HG02623 (cell line): ENCODE results near the gene DPH7.
A peak's percentile ranks its signal among the peaks of the same experiment; 100 is the strongest.
"Not testable (repeated sequence)": the region's sequence is repeated elsewhere in the genome, so short reads cannot be mapped to it uniquely, and the experiment has no call there.

ENCODE experiments used
- ATAC-seq: cut with Tn5 transposase; IDR thresholded peaks from one replicate; pipeline ENCODE4 v1.9.1; 2021; ENCODE audit warnings: moderate library complexity; ENCODE audit not compliant: unreplicated experiment

The DPH7 gene

DNA sequence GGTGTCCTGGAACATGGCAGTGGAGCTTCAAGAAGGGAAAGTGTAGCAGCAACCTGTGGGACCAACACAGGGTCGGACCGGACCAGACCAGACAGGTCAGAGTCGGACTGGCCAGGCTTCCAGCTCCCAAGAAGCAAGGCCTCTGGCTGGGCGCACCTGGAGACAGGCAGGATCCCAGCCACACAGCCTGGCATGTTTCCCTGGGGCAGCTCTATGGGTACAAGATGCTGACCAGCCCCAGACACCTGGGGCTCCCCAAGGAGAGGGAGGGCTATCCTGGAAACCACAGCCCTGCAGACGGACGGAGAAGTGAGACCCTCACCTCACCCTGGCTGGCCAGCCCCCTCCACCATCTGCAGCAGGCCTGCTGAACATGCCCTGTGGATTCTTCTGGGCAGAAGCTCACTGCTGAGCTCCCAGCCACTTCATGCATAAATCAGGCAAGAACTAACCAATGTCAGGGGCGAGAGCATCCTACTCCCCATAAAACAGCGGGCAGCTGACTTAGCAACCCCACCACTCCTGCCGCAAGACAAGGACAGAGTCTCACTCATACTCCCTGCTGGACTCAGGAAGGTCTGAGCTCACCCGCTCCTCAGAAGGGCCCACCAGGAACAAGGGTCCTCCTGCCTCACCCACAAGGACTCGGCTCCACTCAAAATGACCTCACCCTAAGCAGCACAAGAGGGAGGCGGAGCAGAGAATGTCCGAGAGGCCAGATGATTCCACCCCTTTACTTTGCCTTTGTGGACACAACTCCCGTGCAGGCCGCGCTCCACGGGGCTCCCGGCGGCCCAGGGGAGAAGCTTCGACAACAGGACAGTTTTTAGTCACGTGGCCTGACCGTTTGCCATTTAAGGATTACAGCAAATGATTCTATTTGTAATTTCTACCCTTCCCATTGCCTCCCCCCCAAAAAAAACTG is 2.9 kb upstream of the DPH7 start:
- no peak for ATAC-seq

GRCh38 chr9:137580954-137581322 is 2.2 kb upstream of the DPH7 start:
- ATAC-seq: no peak

- no peak for ATAC-seq
These were observed 1.7 kb upstream of the DPH7 start for GRCh38 chr9:137580209-137580953.

DNA sequence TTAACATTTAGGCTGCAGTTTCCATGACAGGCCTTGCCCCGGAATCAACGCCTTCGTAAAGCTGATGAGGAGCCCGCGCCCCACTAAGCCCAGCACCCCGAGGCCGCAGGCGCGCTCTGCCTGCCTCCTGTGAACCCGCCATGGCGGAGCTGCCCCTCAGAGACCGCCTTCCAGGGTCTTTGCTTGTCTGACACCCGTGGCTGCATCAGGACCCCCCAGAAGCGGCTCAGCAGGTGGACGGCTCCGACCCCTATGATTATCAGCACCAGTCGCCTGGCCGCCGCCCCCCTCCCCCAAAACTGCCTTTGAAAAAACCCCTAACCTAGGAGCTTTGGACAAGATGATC is 507 bp upstream of the DPH7 start:
- no peak for ATAC-seq

DNA sequence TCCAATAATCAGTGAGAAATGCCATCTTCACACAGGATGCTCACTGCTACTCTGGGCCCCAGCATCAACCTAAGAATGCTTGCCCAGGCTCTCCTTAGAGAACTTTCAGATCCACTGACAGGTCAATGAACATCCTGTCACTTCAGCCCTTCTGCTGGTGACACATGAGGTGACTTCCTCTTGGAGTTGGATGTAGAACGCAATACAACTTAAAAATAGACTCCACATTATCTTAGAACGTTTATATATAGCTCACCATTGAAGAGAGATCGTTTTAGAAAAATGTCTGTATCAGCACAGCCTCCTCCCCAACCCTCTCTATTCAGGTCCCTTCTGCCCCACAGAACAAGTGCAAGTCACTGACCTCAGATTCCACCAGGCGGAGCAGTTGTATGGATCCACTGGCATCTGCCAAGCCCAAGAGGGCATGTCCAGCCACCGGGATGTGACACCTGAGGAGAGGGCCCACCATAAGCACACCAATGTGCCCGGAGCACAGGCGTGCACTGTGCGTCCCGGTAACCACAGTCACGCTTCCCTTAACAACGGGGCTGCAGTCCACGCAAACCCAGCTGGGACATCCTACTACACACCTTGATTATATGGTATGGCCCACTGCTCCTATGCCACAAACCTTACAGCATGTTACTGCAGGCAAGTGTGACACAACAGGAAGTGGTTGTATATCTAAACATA is 2.9 kb downstream of the DPH7 start:
- no peak for ATAC-seq

DNA sequence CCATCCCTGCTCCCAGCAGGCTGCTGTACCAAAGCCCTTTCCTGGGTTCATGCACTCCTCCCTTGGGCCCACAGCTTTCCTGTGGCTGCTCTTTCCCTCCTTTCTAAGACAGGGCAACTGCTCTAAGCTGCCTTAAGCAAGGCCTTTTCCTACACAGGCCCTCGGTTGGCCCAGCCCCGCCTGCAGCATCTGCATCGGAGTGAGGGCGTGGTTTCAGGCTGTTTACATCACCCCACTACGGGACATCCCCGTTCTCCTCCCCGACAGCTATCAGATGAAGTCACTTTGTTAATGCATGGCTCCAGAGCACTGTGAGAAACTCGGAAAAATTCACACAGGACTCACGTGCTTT is 3.4 kb downstream of the DPH7 start:
- no peak for ATAC-seq

- no peak for ATAC-seq
These were observed 4.5 kb downstream of the DPH7 start for GRCh38 chr9:137574192-137574591.

DNA sequence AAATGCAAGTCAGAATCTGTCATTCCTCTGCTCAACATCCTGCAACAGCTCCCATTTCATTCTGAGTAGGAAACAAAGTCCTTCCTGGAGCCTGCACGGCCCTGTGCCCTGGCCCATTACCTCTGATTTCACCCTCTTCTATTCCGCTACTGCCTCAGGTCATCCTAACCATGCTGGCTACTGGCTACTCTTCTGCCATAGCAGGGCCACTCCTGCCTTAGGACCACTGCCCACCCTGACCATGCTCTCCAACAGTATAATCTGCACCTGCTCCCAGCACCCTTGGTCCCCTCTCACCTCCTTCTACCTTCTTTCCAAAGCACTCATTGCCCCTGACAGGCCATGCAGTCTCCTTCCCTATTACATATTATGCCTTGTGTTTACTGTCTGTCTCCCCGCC is 8.2 kb downstream of the DPH7 start:
- ATAC-seq: no peak

DNA sequence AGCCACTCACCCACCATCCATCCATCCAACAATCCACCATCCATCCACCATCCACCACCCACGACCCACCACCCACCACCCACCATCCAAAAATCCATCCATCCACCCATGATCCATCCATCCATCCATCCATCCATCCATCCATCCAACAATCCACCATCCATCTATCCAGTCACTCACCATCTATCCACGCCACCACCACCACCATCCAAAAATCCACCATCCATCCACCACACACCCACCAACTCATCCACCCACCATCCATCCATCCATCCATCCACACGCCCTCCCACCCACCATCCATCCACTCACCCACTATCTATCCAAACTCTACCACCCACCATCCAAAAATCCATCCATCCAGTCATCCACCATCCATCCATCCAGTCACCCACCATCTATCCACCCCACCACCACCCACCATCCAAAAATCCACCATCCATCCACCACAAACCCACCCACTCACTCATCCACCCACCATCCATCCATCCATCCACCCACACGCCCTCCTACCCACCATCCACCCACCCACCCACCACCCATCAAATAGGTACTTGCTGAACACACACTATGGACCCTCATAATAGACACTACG is 9.0 kb downstream of the DPH7 start:
- no peak for ATAC-seq

DNA sequence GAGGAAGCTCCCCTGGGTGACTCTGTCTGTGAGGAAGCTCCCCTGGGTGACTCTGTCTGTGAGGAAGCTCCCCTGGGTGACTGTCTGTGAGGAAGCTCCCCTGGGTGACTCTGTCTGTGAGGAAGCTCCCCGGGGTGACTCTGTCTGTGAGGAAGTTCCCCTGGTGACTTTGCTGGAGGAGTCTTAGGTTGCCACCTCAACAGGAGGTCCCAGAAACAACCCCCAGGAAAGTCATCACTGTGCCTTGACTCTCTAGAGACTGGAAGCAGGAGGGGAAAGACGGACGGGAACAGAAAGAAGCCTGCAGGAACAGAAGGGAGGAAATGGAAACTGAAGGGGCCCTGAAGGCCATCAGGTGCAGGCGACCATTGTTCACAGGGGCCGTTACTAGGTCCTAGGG is 10.3 kb downstream of the DPH7 start:
- not testable (repeated sequence) for ATAC-seq

- ATAC-seq: no peak
These were observed 13.8 kb downstream of the DPH7 start for GRCh38 chr9:137564817-137565411.

DNA sequence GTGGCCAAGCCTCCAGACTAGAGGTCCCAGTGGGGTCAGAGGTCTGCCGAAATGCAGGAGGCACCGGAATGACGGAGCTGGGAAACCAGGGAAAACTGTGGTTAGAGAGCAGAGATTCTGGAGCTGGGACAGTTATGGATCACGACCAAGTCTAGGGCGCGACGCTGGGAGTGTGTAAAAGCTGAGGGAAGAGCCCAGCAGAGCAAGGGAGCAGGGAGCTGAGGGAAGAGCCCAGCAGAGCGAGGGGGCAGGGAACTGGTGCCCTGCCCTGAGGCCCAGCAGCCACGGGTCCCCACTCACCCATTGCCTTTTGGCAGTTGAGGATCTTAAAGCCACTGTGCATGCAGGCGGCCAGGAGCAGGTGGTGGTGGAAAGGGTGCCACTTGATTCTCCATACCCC is 14.6 kb downstream of the DPH7 start:
- ATAC-seq: no peak

GRCh38 chr9:137558127-137558526 is 20.6 kb downstream of the DPH7 start:
- no peak for ATAC-seq

- ATAC-seq: no peak
These were observed 22.5 kb downstream of the DPH7 start for GRCh38 chr9:137556069-137556838.

DNA sequence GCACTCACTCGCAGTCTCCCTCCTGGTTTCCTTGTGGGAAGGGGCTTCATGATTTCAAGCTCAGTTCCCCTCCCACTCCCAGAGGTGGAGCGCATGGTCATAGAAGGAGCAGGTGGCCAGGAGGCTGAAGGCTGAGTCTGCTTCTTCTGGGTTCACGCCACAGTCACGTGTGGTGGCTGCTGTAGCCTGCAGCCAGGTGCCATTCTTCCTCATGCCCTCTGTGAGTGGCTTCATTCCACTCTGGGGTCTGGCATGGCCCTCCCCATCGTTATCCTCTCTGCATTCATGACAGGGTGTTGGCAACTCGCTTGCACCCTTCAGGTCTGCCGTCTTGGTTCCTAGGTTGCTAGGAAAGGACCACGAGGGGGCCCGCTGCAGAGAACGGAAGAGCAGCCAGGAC is 23.5 kb downstream of the DPH7 start:
- ATAC-seq: no peak

DNA sequence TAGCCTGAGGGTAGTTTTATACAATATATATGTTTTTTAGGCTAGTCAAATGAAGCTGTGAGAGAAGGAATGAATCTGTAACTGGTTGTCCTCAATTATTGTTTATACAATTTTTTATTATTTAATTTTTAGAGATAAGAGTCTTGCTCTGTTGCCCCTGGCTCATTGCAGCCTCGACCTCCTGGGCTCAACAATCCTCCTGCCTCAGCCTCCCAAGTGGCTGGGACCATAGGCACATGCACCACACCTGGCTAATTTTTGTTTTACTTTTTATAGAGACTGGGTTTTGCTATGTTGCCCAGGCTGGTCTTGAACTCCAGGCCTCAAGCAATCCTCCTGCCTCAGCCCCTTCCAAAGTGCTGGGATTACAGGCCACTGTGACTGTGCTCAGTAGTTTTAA is 24.4 kb downstream of the DPH7 start:
- ATAC-seq: no peak

- not testable (repeated sequence) for ATAC-seq
These were observed 25.1 kb downstream of the DPH7 start for GRCh38 chr9:137553654-137554053.

- peak; percentile 8 for ATAC-seq
These were observed 26.5 kb downstream of the DPH7 start for GRCh38 chr9:137552022-137552768.

- peak; percentile 76 for ATAC-seq
These were observed 27.3 kb downstream of the DPH7 start, which contains the start of gene MRPL41 for GRCh38 chr9:137551264-137552021. TSS of gene MRPL41 (plus strand) at chr9:137551879. CDS start at chr9:137552082, 203 bp downstream.
